PFSK-1 (cell line): ENCODE measurements around the gene CLIP1.

Source experiments
- FOXP2 ChIP-seq: optimal IDR thresholded peaks from 2 replicates; pipeline ENCODE3; 2011; ENCODE audit warnings: borderline replicate concordance, control low read depth, inconsistent platforms; ENCODE audit not compliant: insufficient read depth; ENCODE audit errors: extremely low read length, extremely low read depth
- POLR2AphosphoS5 ChIP-seq: IDR thresholded peaks from 2 replicates; pipeline ENCODE4 v1.6.1; 2012; ENCODE audit warnings: low read depth, mild to moderate bottlenecking, control low read depth, low read length, moderate library complexity
- REST ChIP-seq, 2 experiments: IDR thresholded peaks; 2 replicates each; pipeline versions ENCODE4 v1.6.1 to v1.8.0; 2011 to 2012; ENCODE audit warnings: low read depth in 2 of 2, low read length in 2 of 2, control low read depth in 1 of 2, inconsistent platforms in 1 of 2, mild to moderate bottlenecking in 1 of 2, moderate library complexity in 1 of 2; ENCODE audit not compliant: insufficient read depth in 1 of 2
- SIN3A ChIP-seq: IDR thresholded peaks from 2 replicates; pipeline ENCODE4 v1.6.1; 2012; ENCODE audit warnings: mild to moderate bottlenecking, low read length, moderate library complexity, borderline replicate concordance; ENCODE audit not compliant: insufficient read depth
- TAF1 ChIP-seq: IDR thresholded peaks from 2 replicates; pipeline ENCODE4 v1.6.1; 2012; ENCODE audit warnings: low read length, control low read depth, borderline replicate concordance; ENCODE audit not compliant: insufficient read depth

CLIP1 gene

GRCh38 chr12:122387887-122388286 is 34.6 kb downstream of the CLIP1 start:
- no peak for TF ChIP-seq REST (IDR thresholded peaks at IDR 0.05; ENCODE audit: insufficient read depth in 1 of 2, low read depth in 2 of 2, low read length in 2 of 2)
- TF ChIP-seq FOXP2: no peak
- TF ChIP-seq POLR2AphosphoS5: no peak
- no peak for TF ChIP-seq SIN3A
- TF ChIP-seq TAF1: no peak

GRCh38 chr12:122385171-122386016 is 37.1 kb downstream of the CLIP1 start:
- TF ChIP-seq SIN3A (no peak), POLR2AphosphoS5 (no peak), TAF1 (no peak), REST (IDR thresholded peaks at IDR 0.05; ENCODE audit: insufficient read depth in 1 of 2, low read depth in 2 of 2, low read length in 2 of 2) (no peak)

DNA sequence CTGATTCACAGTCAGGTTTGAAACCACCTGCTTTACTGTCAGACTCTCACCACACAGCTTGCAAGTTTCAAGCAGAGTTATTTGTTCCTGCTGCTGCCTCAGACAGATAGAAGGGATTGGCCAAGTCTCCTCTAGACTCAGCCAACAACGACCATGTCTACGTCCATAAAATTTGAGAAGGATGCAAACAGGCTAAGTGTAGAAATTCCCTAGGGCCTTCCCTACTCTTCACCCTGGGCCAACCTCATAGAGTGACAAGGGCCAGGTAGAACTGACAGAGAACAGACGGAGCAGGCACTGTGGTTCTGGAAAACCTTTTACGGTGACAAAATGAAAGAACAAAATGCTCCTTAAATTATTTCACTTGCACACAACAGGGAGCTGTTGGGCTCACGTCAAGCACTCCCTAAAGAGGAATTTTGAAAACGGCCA is 39.5 kb downstream of the CLIP1 start:
- TF ChIP-seq POLR2AphosphoS5: no peak
- no peak for TF ChIP-seq TAF1
- TF ChIP-seq REST (IDR thresholded peaks at IDR 0.05; ENCODE audit: insufficient read depth in 1 of 2, low read depth in 2 of 2, low read length in 2 of 2): no peak
- TF ChIP-seq FOXP2: no peak
- no peak for TF ChIP-seq SIN3A

- TF ChIP-seq REST (IDR thresholded peaks at IDR 0.05; ENCODE audit: insufficient read depth in 1 of 2, low read depth in 2 of 2, low read length in 2 of 2): no peak
- no peak for TF ChIP-seq TAF1
- no peak for TF ChIP-seq POLR2AphosphoS5
- no peak for TF ChIP-seq SIN3A
- no peak for TF ChIP-seq FOXP2
Observed at GRCh38 chr12:122381021-122381420, 41.4 kb downstream of the CLIP1 start.

GRCh38 chr12:122374707-122375106 is 47.8 kb downstream of the CLIP1 start:
- TF ChIP-seq SIN3A (no peak), POLR2AphosphoS5 (no peak), TAF1 (no peak), REST (IDR thresholded peaks at IDR 0.05; ENCODE audit: insufficient read depth in 1 of 2, low read depth in 2 of 2, low read length in 2 of 2) (no peak), FOXP2 (no peak)
